NCI-H187 treated with DMSO at 0.1 percent for 48 hours (cell line): ENCODE data around the gene CCL13.

Experiments
- DNase-seq: peaks from one replicate; lab custom pipeline; 2025; lab: John Stamatoyannopoulos, UW

Gene CCL13

GRCh38 chr17:34363183-34363661, 6.9 kb downstream of the CCL13 start, which contains the start of gene CCL1:
Gene CCL1, minus strand, starts transcription at chr17:34363233. Its CDS starts 72 bp downstream, at chr17:34363161.
- no peak for DNase-seq

GRCh38 chr17:34364751-34365150, 8.5 kb downstream of the CCL13 start:
- DNase-seq: peak; percentile 68

GRCh38 chr17:34365340-34365739, 9.1 kb downstream of the CCL13 start:
- no peak for DNase-seq

GRCh38 chr17:34366010-34366409, 9.7 kb downstream of the CCL13 start:
- no peak for DNase-seq

- no peak for DNase-seq
Observed at GRCh38 chr17:34366529-34367107, 10.3 kb downstream of the CCL13 start.

GRCh38 chr17:34367486-34368195, 11.4 kb downstream of the CCL13 start:
- DNase-seq: no peak

GRCh38 chr17:34368196-34368945, 12.1 kb downstream of the CCL13 start:
- no peak for DNase-seq

- DNase-seq: no peak
Observed at GRCh38 chr17:34368946-34369500, 12.7 kb downstream of the CCL13 start.

GRCh38 chr17:34369571-34369970, 13.3 kb downstream of the CCL13 start:
- no peak for DNase-seq

GRCh38 chr17:34370376-34370996, 14.2 kb downstream of the CCL13 start:
- no peak for DNase-seq

GRCh38 chr17:34370997-34371395, 14.7 kb downstream of the CCL13 start:
- no peak for DNase-seq

- DNase-seq: no peak
Observed at GRCh38 chr17:34371405-34372100, 15.3 kb downstream of the CCL13 start.

GRCh38 chr17:34374457-34374856, 18.2 kb downstream of the CCL13 start:
- DNase-seq: peak; percentile 96

GRCh38 chr17:34375426-34375997, 19.2 kb downstream of the CCL13 start:
- DNase-seq: no peak

GRCh38 chr17:34377078-34377823, 21.0 kb downstream of the CCL13 start:
- DNase-seq: no peak

- no peak for DNase-seq
Observed at GRCh38 chr17:34378664-34379101, 22.4 kb downstream of the CCL13 start.

- no peak for DNase-seq
Observed at GRCh38 chr17:34379868-34380267, 23.6 kb downstream of the CCL13 start.

- DNase-seq: no peak
Observed at GRCh38 chr17:34382621-34383124, 26.4 kb downstream of the CCL13 start.

GRCh38 chr17:34383216-34383615, 26.9 kb downstream of the CCL13 start:
- DNase-seq: no peak

GRCh38 chr17:34384271-34384670, 28.0 kb downstream of the CCL13 start:
- DNase-seq: no peak
